HepG2 (cell line): ENCODE results near the gene TESK1. TPM values are rescaled to one million over a fixed set of nuclear protein-coding genes. Genes with fewer than 3 reads are reported as not detected.

ENCODE experiments used
- BCLAF1 ChIP-seq: fragments of 450-650 bp; IDR thresholded peaks from 2 replicates; pipeline ENCODE4 v1.6.1; 2017; ENCODE audit warnings: mild to moderate bottlenecking
- EED ChIP-seq: sonication (generic); formaldehyde crosslinking; IDR thresholded peaks from 2 replicates; pipeline ENCODE4 v1.5.0; 2020; ENCODE audit warnings: mild to moderate bottlenecking, missing genetic modification reagents
- FLYWCH1 ChIP-seq: sonication (generic); formaldehyde crosslinking; IDR thresholded peaks from 2 replicates; pipeline ENCODE4 v1.8.1; 2023; ENCODE audit warnings: mild to moderate bottlenecking, missing genetic modification reagents
- HINFP ChIP-seq: sonication (generic); formaldehyde crosslinking; IDR thresholded peaks from 2 replicates; pipeline ENCODE4 v1.4.0; 2020; ENCODE audit warnings: low read depth, mild to moderate bottlenecking, missing genetic modification reagents
- HNF4A ChIP-seq: sonication (generic); formaldehyde crosslinking; IDR thresholded peaks from 2 replicates; pipeline ENCODE4 v1.4.0; 2020; ENCODE audit warnings: missing genetic modification reagents
- LRRFIP1 ChIP-seq: sonication (generic); formaldehyde crosslinking; conservative IDR thresholded peaks from 2 replicates; pipeline ENCODE4 v1.4.0; 2020; ENCODE audit warnings: missing genetic modification reagents
- MED8 ChIP-seq: sonication (generic); formaldehyde crosslinking; IDR thresholded peaks from 2 replicates; pipeline ENCODE4 v1.8.1; 2023; ENCODE audit warnings: mild to moderate bottlenecking, missing genetic modification reagents; ENCODE audit not compliant: insufficient replicate concordance
- MTF2 ChIP-seq: sonication (generic); formaldehyde crosslinking; IDR thresholded peaks from 2 replicates; pipeline ENCODE4 v1.5.0; 2020; ENCODE audit warnings: missing genetic modification reagents, borderline replicate concordance
- RBFOX2 ChIP-seq: fragments of 200-400 bp; formaldehyde crosslinking; IDR thresholded peaks from 2 replicates; pipeline ENCODE4 v1.6.1; 2017; ENCODE audit warnings: low read depth, mild to moderate bottlenecking, low read length
- RXRA ChIP-seq: sonication (generic); formaldehyde crosslinking; IDR thresholded peaks from 2 replicates; pipeline ENCODE4 v1.5.1; 2020; ENCODE audit warnings: missing genetic modification reagents
- TRIM22 ChIP-seq: fragments of 450-650 bp; IDR thresholded peaks from 2 replicates; pipeline ENCODE4 v1.6.1; 2017
- ZHX2 ChIP-seq, 2 experiments: sonication (generic) in 1 of 2; formaldehyde crosslinking in 1 of 2; IDR thresholded peaks; 2 replicates each; pipeline versions ENCODE4 v1.6.1 to v1.9.0; 2014 to 2022; ENCODE audit warnings: antibody characterized with exemption in 1 of 2, borderline replicate concordance in 1 of 2, inconsistent platforms in 1 of 2, low read depth in 1 of 2, missing genetic modification reagents in 1 of 2
- ZNF441 ChIP-seq: sonication (generic); formaldehyde crosslinking; IDR thresholded peaks from 2 replicates; pipeline ENCODE4 v1.7.0; 2021; ENCODE audit warnings: missing genetic modification reagents, borderline replicate concordance
- polyA plus RNA-seq, 8 experiments: library from polyadenylated mRNA; depleted of rRNA in 3 of 8; stranded (reverse) in 7 of 8; unstranded in 1 of 8; fragments of >200 nt; fragmentation: Illumina TruSeq in 4 of 8; extraction: Trizol in 4 of 8; gene quantifications; 2 replicates each; pipeline versions ENCODE4 v1.2.1 to v1.2.3, GENCODE V29; 2011 to 2016; ENCODE audit warnings: low read depth in 4 of 8, missing spikeins in 1 of 8, mixed read lengths in 1 of 8; ENCODE audit not compliant: insufficient read depth in 1 of 8
- total RNA-seq, 5 experiments: library from RNA; depleted of rRNA; stranded (reverse); fragments of >200 nt; fragmentation: Illumina TruSeq; extraction: Trizol; gene quantifications; 2 replicates each; pipeline ENCODE4 v1.2.3, GENCODE V29; 2016; ENCODE audit warnings: low read depth in 1 of 5

TESK1 gene
- total and polyA plus RNA-seq, 2 of the 13 experiments (the other 11 are each of a cell fraction or from before 2014, with no cell fraction given): 7.3 to 13.6 TPM

GRCh38 chr9:35646533-35647265 lies 41.6 kb downstream of the TESK1 start (continued):
- TF ChIP-seq MTF2 (CRISPR knock-in tag): 0 out of 2 replicates have a peak, but pooled peaks have one; percentile 28
- TF ChIP-seq ZNF441 (CRISPR knock-in tag): 0 out of 2 replicates have a peak, but pooled peaks have one; percentile 41
- no peak for TF ChIP-seq TRIM22
- TF ChIP-seq ZHX2 (IDR thresholded peaks at IDR 0.05; ENCODE audit: low read depth): peak; percentile 62; the same call in 1 of the 2 replicates
- no peak for TF ChIP-seq ZHX2 (CRISPR knock-in tag; IDR thresholded peaks at IDR 0.05; ENCODE audit: borderline replicate concordance)
- no peak for TF ChIP-seq EED
- no peak for TF ChIP-seq LRRFIP1 (CRISPR knock-in tag)
- TF ChIP-seq FLYWCH1 (CRISPR knock-in tag): no peak
- TF ChIP-seq HINFP (CRISPR knock-in tag): no peak
- no peak for TF ChIP-seq MED8 (CRISPR knock-in tag)
- TF ChIP-seq BCLAF1: no peak
- TF ChIP-seq RXRA: peak; percentile 61; the same call in 1 of the 2 replicates
- TF ChIP-seq HNF4A (CRISPR knock-in tag): peak; percentile 39; the same call in 1 of the 2 replicates
- peak; percentile 83 for TF ChIP-seq RBFOX2
